H9 (cell line): Measurements from ENCODE around the gene PHKA1. TPM values are rescaled to one million over a fixed set of nuclear protein-coding genes. Genes with fewer than 3 reads are reported as not detected.

Experiments
- DNase-seq: peaks from one replicate; pipeline ENCODE4 v3.0.0-alpha.2; 2017
- H2AFZ ChIP-seq: one replicate; pipeline ENCODE4 v1.6.1; 2013; ENCODE audit warnings: mild to moderate bottlenecking, low read length, control low read depth, moderate library complexity
- H2AK5ac ChIP-seq: 2 replicates; pipeline ENCODE4 v1.6.1; 2013; ENCODE audit warnings: low read length, control low read depth, mixed read lengths; ENCODE audit not compliant: insufficient read length
- H2BK120ac ChIP-seq: one replicate; pipeline ENCODE4 v1.6.1; 2013; ENCODE audit warnings: low read depth, mild to moderate bottlenecking, low read length, control low read depth, inconsistent platforms; ENCODE audit not compliant: poor library complexity, severe bottlenecking
- H2BK12ac ChIP-seq: 2 replicates; pipeline ENCODE4 v1.6.1; 2013; ENCODE audit warnings: low read length, control low read depth, mixed read lengths, low read depth; ENCODE audit not compliant: insufficient read length
- H2BK15ac ChIP-seq: 2 replicates; pipeline ENCODE4 v1.6.1; 2013; ENCODE audit warnings: low read depth, low read length, control low read depth
- H2BK20ac ChIP-seq: one replicate; pipeline ENCODE4 v1.6.1; 2013; ENCODE audit warnings: low read depth, mild to moderate bottlenecking, low read length, control low read depth, inconsistent platforms; ENCODE audit not compliant: poor library complexity, severe bottlenecking
- H2BK5ac ChIP-seq: 2 replicates; pipeline ENCODE4 v1.6.1; 2013; ENCODE audit warnings: low read length, control low read depth, mixed read lengths; ENCODE audit not compliant: insufficient read length
- H3K14ac ChIP-seq: 2 replicates; pipeline ENCODE4 v1.6.1; 2013; ENCODE audit warnings: low read length, control low read depth; ENCODE audit not compliant: insufficient read depth
- H3K18ac ChIP-seq: 2 replicates; pipeline ENCODE4 v1.6.1; 2013; ENCODE audit warnings: low read depth, mild to moderate bottlenecking, mixed read lengths, low read length, control low read depth; ENCODE audit not compliant: insufficient read length
- H3K23ac ChIP-seq: 2 replicates; pipeline ENCODE4 v1.6.1; 2013; ENCODE audit warnings: low read length, control low read depth, mixed read lengths, low read depth; ENCODE audit not compliant: insufficient read length
- H3K23me2 ChIP-seq: 2 replicates; pipeline ENCODE4 v1.6.1; 2013; ENCODE audit warnings: low read depth, mild to moderate bottlenecking, mixed read lengths, low read length, control low read depth; ENCODE audit not compliant: insufficient read length, poor library complexity, severe bottlenecking
- H3K27ac ChIP-seq: 2 replicates; pipeline ENCODE4 v1.5.1; 2013; ENCODE audit warnings: low read length, control low read depth, mixed read lengths, low read depth; ENCODE audit not compliant: insufficient read length
- H3K27me3 ChIP-seq: 2 replicates; pipeline ENCODE4 v1.6.1; 2013; ENCODE audit warnings: low read length, control low read depth, inconsistent platforms; ENCODE audit not compliant: insufficient read depth
- H3K4ac ChIP-seq: 2 replicates; pipeline ENCODE4 v1.6.1; 2013; ENCODE audit warnings: low read depth, mild to moderate bottlenecking, control low read depth, inconsistent platforms, low read length, moderate library complexity
- H3K4me1 ChIP-seq: 2 replicates; pipeline ENCODE4 v1.6.1; 2013; ENCODE audit warnings: low read length, control low read depth, inconsistent platforms; ENCODE audit not compliant: insufficient read depth
- H3K4me2 ChIP-seq: 2 replicates; pipeline ENCODE4 v1.6.1; 2013; ENCODE audit warnings: low read length, control low read depth, mixed read lengths; ENCODE audit not compliant: insufficient read length, insufficient read depth
- H3K56ac ChIP-seq: 2 replicates; pipeline ENCODE4 v1.6.1; 2013; ENCODE audit warnings: low read depth, mild to moderate bottlenecking, mixed read lengths, low read length, control low read depth; ENCODE audit not compliant: insufficient read length
- H3K79me1 ChIP-seq: 2 replicates; pipeline ENCODE4 v1.6.1; 2013; ENCODE audit warnings: low read depth, mild to moderate bottlenecking, moderate library complexity, low read length, control low read depth, inconsistent platforms; ENCODE audit not compliant: insufficient read depth, poor library complexity, severe bottlenecking
- H3K79me2 ChIP-seq: 2 replicates; pipeline ENCODE4 v1.6.1; 2013; ENCODE audit warnings: low read length, control low read depth, inconsistent platforms; ENCODE audit not compliant: insufficient read depth
- H3K9ac ChIP-seq: 2 replicates; pipeline ENCODE4 v1.6.1; 2013; ENCODE audit warnings: low read length, control low read depth, mixed read lengths; ENCODE audit not compliant: insufficient read length; ENCODE audit errors: extremely low read depth
- H3K9me3 ChIP-seq: one replicate; pipeline ENCODE4 v1.6.1; 2013; ENCODE audit warnings: low read depth, low read length, inconsistent platforms; ENCODE audit not compliant: control insufficient read depth
- H3T11ph ChIP-seq: one replicate; pipeline ENCODE4 v1.6.1; 2013; ENCODE audit warnings: mild to moderate bottlenecking, low read length, control low read depth, inconsistent platforms
- H4K20me1 ChIP-seq: one replicate; pipeline ENCODE4 v1.6.1; 2013; ENCODE audit not compliant: control insufficient read depth, insufficient read length, insufficient read depth
- H4K5ac ChIP-seq: 2 replicates; pipeline ENCODE4 v1.6.1; 2013; ENCODE audit warnings: low read depth, mild to moderate bottlenecking, mixed read lengths, low read length, control low read depth; ENCODE audit not compliant: insufficient read length
- H4K8ac ChIP-seq: replicated peaks from 2 replicates; pipeline ENCODE4 v1.6.1; 2013; ENCODE audit warnings: low read length, control low read depth, mixed read lengths, low read depth; ENCODE audit not compliant: insufficient read length
- H4K91ac ChIP-seq: 2 replicates; pipeline ENCODE4 v1.6.1; 2013; ENCODE audit warnings: low read depth, mild to moderate bottlenecking, moderate library complexity, mixed read lengths, low read length, control low read depth; ENCODE audit not compliant: insufficient read length
- H3K27ac Mint-ChIP-seq, 3 experiments: 2 replicates in 2 of 3; 3 replicates in 1 of 3; pipeline ENCODE4 v1.8.0; 2020 to 2021; ENCODE audit warnings: mixed read lengths in 3 of 3, mild to moderate bottlenecking in 1 of 3, moderate library complexity in 1 of 3
- H3K27me3 Mint-ChIP-seq: 2 replicates; pipeline ENCODE4 v1.8.0; 2021; ENCODE audit warnings: low read depth, mild to moderate bottlenecking, moderate library complexity, mixed read lengths
- H3K36me3 Mint-ChIP-seq, 3 experiments: 2 replicates in 2 of 3; 3 replicates in 1 of 3; pipeline ENCODE4 v1.8.0; 2020 to 2021; ENCODE audit warnings: low read depth in 3 of 3, mixed read lengths in 3 of 3; ENCODE audit not compliant: insufficient read depth in 1 of 3
- H3K4me1 Mint-ChIP-seq, 2 experiments: 2 replicates each; pipeline ENCODE4 v1.8.0; 2020; ENCODE audit warnings: mixed read lengths in 2 of 2
- H3K4me3 Mint-ChIP-seq, 2 experiments: 2 replicates in 1 of 2; 3 replicates in 1 of 2; pipeline ENCODE4 v1.8.0; 2020 to 2021; ENCODE audit warnings: mild to moderate bottlenecking in 2 of 2, mixed read lengths in 2 of 2, moderate library complexity in 1 of 2
- H3K9me3 Mint-ChIP-seq, 2 experiments: 2 replicates in 1 of 2; 3 replicates in 1 of 2; pipeline ENCODE4 v1.8.0; 2020; ENCODE audit warnings: mild to moderate bottlenecking in 2 of 2, mixed read lengths in 2 of 2, moderate library complexity in 1 of 2
- CTCF ChIP-seq: fragments of 200-600 bp; sonication (generic); conservative IDR thresholded peaks from 3 replicates; pipeline ENCODE4 v1.8.0; 2021; ENCODE audit warnings: antibody characterized with exemption, mild to moderate bottlenecking
- WGBS: extraction: QIAGEN DNeasy Blood & Tissue Kit; methylation state at CpG from one replicate; pipeline ENCODE4 v1.1.7; 2013; ENCODE audit warnings: missing lambda C conversion rate, low lambda C conversion rate, mixed read lengths; ENCODE audit not compliant: insufficient read length; ENCODE audit errors: extremely low coverage; 5-methylcytosine and 5-hydroxymethylcytosine counted together
- total RNA-seq: library from RNA; stranded (reverse); gene quantifications from 2 replicates; pipeline ENCODE4 v1.2.1, GENCODE V29; 2021

PHKA1 gene
- total RNA-seq, 1 experiment from 2014 or later = 6.6 TPM

GRCh38 chrX:72694170-72694569 lies 19.9 kb downstream of the PHKA1 start:
- Histone ChIP-seq H3T11ph (no peak overlapping the region), H3K79me2 (no peaks in the 10 kb centered on the region), H3K23ac (no peak overlapping the region), H3K23me2 (no peaks in the 10 kb centered on the region), H3K56ac (no peak overlapping the region), H4K8ac (no peak overlapping the region), H2BK120ac (no peak overlapping the region), H2BK15ac (no peak overlapping the region), H3K14ac (no peak overlapping the region), H2BK5ac (no peak overlapping the region), H4K91ac (no peak overlapping the region), H2BK20ac (no peak overlapping the region), H2AFZ (no peak overlapping the region), H3K4me2 (no peak overlapping the region), H4K20me1 (no peaks in the 10 kb centered on the region), H4K5ac (no peak overlapping the region), H3K9me3 (peaks cover 11% of the 10 kb centered on the region), H3K27ac (no peak overlapping the region), H3K18ac (no peak overlapping the region), H3K79me1 (no peaks in the 10 kb centered on the region), H2BK12ac (no peak overlapping the region), H3K9ac (no peak overlapping the region), H3K4ac (no peak overlapping the region), H2AK5ac (no peak overlapping the region), H3K27me3 (no peaks in the 10 kb centered on the region), H3K4me1 (no peaks in the 10 kb centered on the region)
- no peak for DNase-seq
- no peak for TF ChIP-seq CTCF
- WGBS = no CpG with 5 or more reads among the region's 2 CpGs
- Mint-ChIP-seq H3K9me3 (peaks cover 39 to 63% of the 10 kb centered on the region in 2 experiments), H3K4me3 (no peak overlapping the region; a peak in 1 of 5 replicates), H3K27me3 (no peaks in the 10 kb centered on the region), H3K4me1 (no peaks in the 10 kb centered on the region), H3K27ac (no peak overlapping the region; a peak in 1 of 7 replicates), H3K36me3 (no peaks in the 10 kb centered on the region; a peak in 4 of 7 replicates)
